Measurements from ENCODE around the gene ARHGEF33.

DNA sequence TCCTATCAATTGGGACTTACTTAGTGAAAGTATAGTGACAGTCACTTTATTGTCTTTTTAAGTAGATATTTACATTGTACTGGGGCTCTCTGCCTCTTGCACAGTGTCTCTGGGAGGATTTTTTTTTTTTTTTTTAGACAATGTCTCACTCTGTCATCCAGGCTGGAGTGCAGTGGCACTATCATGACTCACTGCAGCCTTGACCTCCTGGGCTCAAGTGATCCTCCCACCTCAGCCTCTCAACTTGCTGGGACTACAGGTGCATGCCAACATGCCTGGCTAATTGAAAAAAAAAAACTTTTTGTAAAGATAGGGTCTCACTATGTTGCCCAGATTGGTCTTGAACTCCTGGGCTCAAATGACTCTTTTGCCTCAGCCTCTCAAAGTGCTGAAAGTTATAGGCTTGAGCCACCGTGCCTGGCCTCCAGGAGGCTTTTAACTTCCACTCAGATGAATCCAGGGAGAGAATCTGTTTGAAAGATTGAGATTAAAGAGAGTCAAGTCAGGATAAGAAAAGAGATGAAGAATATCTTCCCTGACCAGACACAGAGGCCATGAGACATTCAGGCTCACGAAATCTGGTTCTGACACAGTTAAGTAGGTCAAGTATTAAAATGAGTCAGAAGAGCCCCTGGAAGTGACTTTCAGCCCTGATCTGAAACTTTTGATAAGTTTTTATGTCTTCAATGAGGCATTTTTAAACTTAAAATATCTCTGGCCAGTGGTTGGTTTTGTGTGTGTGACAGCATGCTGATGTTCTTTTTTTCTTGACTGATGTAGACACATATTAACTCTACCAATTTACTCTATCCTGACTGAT is 18.3 kb downstream of the ARHGEF33 start:
- TF ChIP-seq EZH2 (IDR thresholded peaks at IDR 0.05; ENCODE audit: insufficient read depth, poor library complexity, severe bottlenecking): no peak
- no peak for TF ChIP-seq EZH2phosphoT487 (IDR thresholded peaks at IDR 0.05; ENCODE audit: insufficient read depth, low read depth)

All from GM23248 (cell line).